ENCODE results near the gene NFAT5.
"Not testable (repeated sequence)": the region's sequence is repeated elsewhere in the genome, so short reads cannot be mapped to it uniquely, and the experiment has no call there.

NFAT5 gene

GRCh38 chr16:69546663-69547062 lies 19.1 kb upstream of the NFAT5 start:
- not testable (repeated sequence) for DNase-seq (ENCODE audit: extremely low read depth in 1 of 2, low read depth in 1 of 2)

GRCh38 chr16:69553332-69553731 lies 12.4 kb upstream of the NFAT5 start:
- DNase-seq (ENCODE audit: extremely low read depth in 1 of 2, low read depth in 1 of 2), result no peak

GRCh38 chr16:69554495-69554894 lies 11.3 kb upstream of the NFAT5 start:
- no peak for DNase-seq (ENCODE audit: extremely low read depth in 1 of 2, low read depth in 1 of 2)

GRCh38 chr16:69555437-69555836 lies 10.3 kb upstream of the NFAT5 start:
- DNase-seq (ENCODE audit: extremely low read depth in 1 of 2, low read depth in 1 of 2), result no peak

GRCh38 chr16:69555867-69556266 lies 9.9 kb upstream of the NFAT5 start:
- DNase-seq (ENCODE audit: extremely low read depth in 1 of 2, low read depth in 1 of 2), result no peak

GRCh38 chr16:69559164-69559563 lies 6.6 kb upstream of the NFAT5 start:
- DNase-seq (ENCODE audit: extremely low read depth in 1 of 2, low read depth in 1 of 2), result no peak

GRCh38 chr16:69561367-69561766 lies 4.4 kb upstream of the NFAT5 start:
- DNase-seq (ENCODE audit: extremely low read depth in 1 of 2, low read depth in 1 of 2), result not testable (repeated sequence)

- DNase-seq (ENCODE audit: extremely low read depth in 1 of 2, low read depth in 1 of 2), result no peak
Measured at GRCh38 chr16:69561901-69562300, 3.9 kb upstream of the NFAT5 start.

- DNase-seq (ENCODE audit: extremely low read depth in 1 of 2, low read depth in 1 of 2), result no peak
Measured at GRCh38 chr16:69562813-69563212, 3.0 kb upstream of the NFAT5 start.

- peak; percentile 31 to 78 for DNase-seq (ENCODE audit: extremely low read depth in 1 of 2, low read depth in 1 of 2)
Measured at GRCh38 chr16:69563605-69564580, 1.9 kb upstream of the NFAT5 start.

GRCh38 chr16:69564845-69565670 lies 708 bp upstream of the NFAT5 start:
- DNase-seq (ENCODE audit: extremely low read depth in 1 of 2, low read depth in 1 of 2), result no peak

GRCh38 chr16:69566240-69566980 lies 644 bp downstream of the NFAT5 start:
- no peak for DNase-seq (ENCODE audit: extremely low read depth in 1 of 2, low read depth in 1 of 2)

GRCh38 chr16:69566981-69567680 lies 1.4 kb downstream of the NFAT5 start:
- DNase-seq (ENCODE audit: extremely low read depth in 1 of 2, low read depth in 1 of 2), result no peak

GRCh38 chr16:69568676-69569075 lies 2.9 kb downstream of the NFAT5 start:
- DNase-seq (ENCODE audit: extremely low read depth in 1 of 2, low read depth in 1 of 2), result no peak

- not testable (repeated sequence) for DNase-seq (ENCODE audit: extremely low read depth in 1 of 2, low read depth in 1 of 2)
Measured at GRCh38 chr16:69578771-69579170, 13.0 kb downstream of the NFAT5 start.

- no peak for DNase-seq (ENCODE audit: extremely low read depth in 1 of 2, low read depth in 1 of 2)
Measured at GRCh38 chr16:69579783-69580481, 14.2 kb downstream of the NFAT5 start.

- no peak for DNase-seq (ENCODE audit: extremely low read depth in 1 of 2, low read depth in 1 of 2)
Measured at GRCh38 chr16:69581297-69581696, 15.5 kb downstream of the NFAT5 start.

- DNase-seq (ENCODE audit: extremely low read depth in 1 of 2, low read depth in 1 of 2), result not testable (repeated sequence)
Measured at GRCh38 chr16:69584493-69584892, 18.7 kb downstream of the NFAT5 start.

- DNase-seq (ENCODE audit: extremely low read depth in 1 of 2, low read depth in 1 of 2), result no peak
Measured at GRCh38 chr16:69589434-69590269, 23.9 kb downstream of the NFAT5 start.

Measured in stimulated activated CD8-positive, alpha-beta memory T cell treated with anti-CD3 and anti-CD28 coated beads, Interleukin-7, amount 100 ng/mL, for 48 hours (primary cell).